ENCODE data around the gene PAPPA. TPM values are rescaled to one million over a fixed set of nuclear protein-coding genes. Genes with fewer than 3 reads are reported as not detected.
A peak's percentile ranks its signal among the peaks of the same experiment; 100 is the strongest.

PAPPA gene
- total and polyA plus RNA-seq, 9 of the 15 experiments (the other 6 are each of a cell fraction or from before 2014, with no cell fraction given): 0.06 to 0.18 (median 0.11) TPM

DNA sequence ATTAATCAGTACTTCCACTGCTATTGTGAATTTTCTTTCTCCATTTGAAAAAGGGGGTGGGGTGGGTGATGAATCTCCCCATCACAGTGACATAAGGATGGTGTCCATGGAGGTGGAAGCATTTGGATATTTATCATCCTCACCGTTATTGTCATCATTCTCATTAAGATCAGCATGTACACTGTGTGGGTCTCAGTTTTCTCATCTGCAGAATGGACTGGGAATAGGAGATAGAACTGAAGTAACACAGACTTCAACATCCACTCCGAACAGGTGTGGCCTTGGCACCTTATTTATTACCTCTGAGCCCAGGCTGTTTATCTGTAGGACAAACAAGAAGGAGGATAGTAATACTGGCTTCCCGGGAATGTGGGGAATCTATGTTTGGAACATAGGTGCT lies 165.9 kb downstream of the PAPPA start:
- no peaks in the 10 kb centered on the region for H4K20me1 ChIP-seq (replicated peaks; ENCODE audit: control insufficient read depth, insufficient read depth, low read length)
- no peak overlapping the region for H3K9ac ChIP-seq (ENCODE audit: insufficient read depth in 1 of 2, low read depth in 2 of 2, low read length in 2 of 2)
- H3K27me3 ChIP-seq (ENCODE audit: control insufficient read depth in 2 of 2, insufficient read depth in 2 of 2, low read length in 2 of 2): no peaks in the 10 kb centered on the region
- peaks cover 10 to 19% of the 10 kb centered on the region in 2 experiments; a peak in 4 of 5 replicates for H3K4me1 ChIP-seq (replicated peaks in 1 of 2; ENCODE audit: control insufficient read depth in 2 of 2, insufficient read depth in 2 of 2, low read length in 2 of 2)
- H3K9me3 ChIP-seq (replicated peaks; ENCODE audit: control insufficient read depth, insufficient read depth, low read depth, low read length): no peaks in the 10 kb centered on the region
- DNase-seq (ENCODE audit: extremely low read depth in 1 of 4, low spot score in 3 of 4): no peak
- in situ Hi-C loops (cut with MboI) (no loop called here), intact Hi-C loops (cut with micrococcal nuclease) (no loop called here)
- CTCF ChIA-PET (ENCODE audit: low intra/inter-chr PET ratio): no interaction called here
- H3K9me1 ChIP-seq (ENCODE audit: control insufficient read depth, insufficient read depth, low read length): no peaks in the 10 kb centered on the region
- no peak overlapping the region for H3K4me2 ChIP-seq (ENCODE audit: insufficient read depth, low read length)
- no peak overlapping the region for H2AFZ ChIP-seq (ENCODE audit: low read depth, low read length)
- FAIRE-seq: peak; percentile 23
- POLR2A ChIA-PET: no interaction called here
- no peak overlapping the region for H3K27ac ChIP-seq (ENCODE audit: extremely low read depth, low read depth, low read length)
- H3K4me3 ChIP-seq: no peak overlapping the region
- 58% methylated on average over 3 of the region's 3 CpGs for WGBS (ENCODE audit: insufficient coverage, low coverage, missing lambda C conversion rate)
- BruUV-seq (replicated peaks): no TSS peak
- H3K79me2 ChIP-seq (ENCODE audit: control insufficient read depth, insufficient read depth, low read length): no peaks in the 10 kb centered on the region
- no peak for ATAC-seq
- H3K36me3 ChIP-seq (ENCODE audit: control insufficient read depth, insufficient read depth, low read length): no peaks in the 10 kb centered on the region
- TF ChIP-seq NCOA6 (IDR thresholded peaks at IDR 0.05) (no peak), BCOR (IDR thresholded peaks at IDR 0.05) (peak; percentile 76), RCOR1 (IDR thresholded peaks at IDR 0.05; ENCODE audit: borderline replicate concordance in 1 of 2, low read depth in 2 of 2, low read length in 2 of 2) (0 out of 4 replicates have a peak, but pooled peaks of 1 of the 2 experiments have one; percentile 12), CREB3 (tag; conservative IDR thresholded peaks at IDR 0.05; ENCODE audit: low read depth) (no peak), RBM25 (IDR thresholded peaks at IDR 0.05; ENCODE audit: low read depth, low read length, severe bottlenecking) (peak; percentile 90), ZNF507 (tag; conservative IDR thresholded peaks at IDR 0.05) (no peak), KDM1A (IDR thresholded peaks at IDR 0.05) (peak; percentile 22 to 44; a peak in 1 of 4 replicates)
